NCI-H345 treated with DMSO at 0.1 percent for 48 hours (cell line): ENCODE measurements around the gene MVK.

Experiments
- DNase-seq: peaks from one replicate; lab custom pipeline; 2025; ENCODE audit not compliant: unreplicated experiment; lab: John Stamatoyannopoulos, UW

MVK gene

GRCh38 chr12:109544955-109545531 is 28.6 kb upstream of the MVK start:
- DNase-seq: no peak

GRCh38 chr12:109545826-109546225 is 27.8 kb upstream of the MVK start:
- DNase-seq: no peak

DNA sequence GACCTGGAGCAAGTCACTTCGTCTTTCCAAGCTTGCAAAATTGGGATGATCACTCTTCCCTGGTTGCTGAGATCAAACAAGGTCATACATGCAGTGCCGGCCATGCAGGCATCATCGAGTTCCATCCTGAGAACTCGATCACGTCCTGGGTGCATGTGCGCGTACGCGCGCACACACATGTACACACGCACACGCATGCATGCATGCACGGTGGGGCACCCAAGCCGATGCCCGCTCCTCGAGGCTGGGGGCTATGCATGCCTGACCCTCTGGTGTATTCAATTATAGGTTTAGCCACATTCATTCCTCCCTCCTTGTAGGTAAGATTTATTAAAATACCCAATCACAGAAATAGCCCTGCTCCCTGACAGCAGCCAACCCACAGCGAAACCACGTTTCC is 26.3 kb upstream of the MVK start:
- no peak for DNase-seq

DNA sequence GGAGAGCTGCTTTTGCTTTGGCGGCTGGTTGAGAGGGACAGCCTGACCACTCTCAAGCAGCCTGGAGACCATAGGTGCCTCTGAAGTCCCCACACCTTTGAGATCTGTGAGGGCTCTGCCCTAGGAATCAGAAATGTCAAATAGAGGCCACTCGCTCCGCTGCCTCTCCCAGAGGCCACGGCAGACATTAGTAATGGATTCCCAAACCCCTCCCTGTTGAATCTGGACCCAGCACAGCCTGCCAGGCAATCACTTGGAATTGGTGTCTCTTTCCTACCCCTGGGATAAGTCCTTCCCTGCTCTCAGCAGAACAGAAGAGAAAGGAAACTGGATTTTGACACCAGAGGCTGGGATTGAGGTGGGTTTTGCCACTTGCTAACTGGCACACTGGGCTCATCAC is 25.3 kb upstream of the MVK start:
- no peak for DNase-seq

DNA sequence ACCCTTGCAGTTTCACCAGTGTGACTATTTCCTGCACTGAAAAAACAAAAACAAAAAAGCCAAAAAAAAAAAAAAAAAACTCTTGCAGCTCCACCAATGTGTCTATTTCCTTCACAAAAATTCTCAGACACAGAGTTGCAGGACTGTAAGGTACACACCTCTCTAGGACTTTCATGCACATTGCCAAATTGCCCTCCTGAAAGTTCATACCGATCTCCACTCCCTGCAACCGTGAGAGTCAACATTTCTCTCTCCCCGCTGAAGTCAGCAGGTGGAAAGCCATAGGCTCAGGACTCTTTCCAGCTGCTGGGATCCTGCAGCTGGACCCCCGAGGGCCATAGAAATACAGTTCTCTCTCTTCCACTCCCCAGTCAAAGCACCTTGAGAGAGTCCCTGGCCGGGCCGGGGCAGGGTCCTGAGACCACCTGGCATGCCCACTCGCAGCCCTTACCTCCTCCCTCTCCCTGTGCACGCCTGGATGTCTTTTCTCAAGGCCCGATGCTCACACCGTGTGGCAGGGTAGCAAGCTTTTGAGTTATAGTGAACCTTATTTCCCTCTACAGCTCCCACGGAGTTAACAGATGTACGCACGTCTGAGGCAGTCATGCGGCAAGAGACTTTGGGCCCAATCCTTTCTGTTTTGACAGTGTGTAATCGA is 23.9 kb upstream of the MVK start:
- no peak for DNase-seq

- DNase-seq: no peak
These were observed 23.3 kb upstream of the MVK start for GRCh38 chr12:109550281-109550680.

- no peak for DNase-seq
These were observed 22.5 kb upstream of the MVK start for GRCh38 chr12:109551108-109551507.

GRCh38 chr12:109552971-109553370 is 20.6 kb upstream of the MVK start:
- DNase-seq: no peak

GRCh38 chr12:109553483-109553882 is 20.1 kb upstream of the MVK start:
- DNase-seq: no peak

GRCh38 chr12:109553906-109554500 is 19.6 kb upstream of the MVK start:
- no peak for DNase-seq

- DNase-seq: no peak
These were observed 18.8 kb upstream of the MVK start for GRCh38 chr12:109554761-109555160.

GRCh38 chr12:109555431-109556315 is 17.9 kb upstream of the MVK start:
- no peak for DNase-seq

GRCh38 chr12:109557200-109557599 is 16.4 kb upstream of the MVK start:
- DNase-seq: no peak

- DNase-seq: no peak
These were observed 15.8 kb upstream of the MVK start for GRCh38 chr12:109557805-109558204.

DNA sequence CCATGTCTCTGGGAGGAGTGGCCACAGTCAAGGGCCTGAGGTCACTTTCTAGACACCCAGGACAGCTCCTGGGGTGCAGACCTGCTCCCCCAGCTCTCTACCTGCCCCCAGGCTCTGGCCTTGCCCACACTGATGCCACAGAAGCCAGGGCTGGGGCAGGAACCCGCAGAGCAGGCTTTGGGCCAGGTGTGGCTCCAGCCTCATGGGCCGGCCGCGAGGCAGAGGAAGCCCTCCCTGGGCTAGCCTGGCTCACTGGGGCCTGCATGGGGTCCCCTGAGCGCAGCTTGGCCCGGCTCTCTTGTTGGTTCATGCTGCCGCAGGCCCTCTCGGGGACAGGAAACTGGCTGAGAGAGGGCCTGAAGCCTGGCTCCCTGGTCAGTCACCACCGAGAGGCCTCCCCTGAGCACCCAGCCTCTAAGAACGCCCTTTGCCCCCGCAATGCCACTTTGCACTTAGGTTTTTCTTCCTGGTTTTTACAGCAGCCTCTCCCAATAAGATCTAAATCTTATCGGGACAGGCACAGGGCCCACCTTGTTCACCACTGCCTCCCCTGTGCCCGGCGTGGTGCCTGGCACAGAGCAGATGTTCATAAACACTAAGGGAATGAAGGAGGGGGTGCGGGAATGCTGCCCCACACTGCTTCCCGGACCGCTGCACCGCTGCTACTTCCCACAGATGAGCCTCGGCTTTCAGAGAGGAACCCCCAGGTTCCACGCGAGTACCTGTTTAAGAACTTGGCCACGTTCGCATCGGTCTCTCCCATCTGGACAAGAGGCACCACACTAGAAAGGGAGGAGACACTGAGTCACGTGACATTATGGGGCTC is 15.0 kb upstream of the MVK start:
- DNase-seq: no peak

DNA sequence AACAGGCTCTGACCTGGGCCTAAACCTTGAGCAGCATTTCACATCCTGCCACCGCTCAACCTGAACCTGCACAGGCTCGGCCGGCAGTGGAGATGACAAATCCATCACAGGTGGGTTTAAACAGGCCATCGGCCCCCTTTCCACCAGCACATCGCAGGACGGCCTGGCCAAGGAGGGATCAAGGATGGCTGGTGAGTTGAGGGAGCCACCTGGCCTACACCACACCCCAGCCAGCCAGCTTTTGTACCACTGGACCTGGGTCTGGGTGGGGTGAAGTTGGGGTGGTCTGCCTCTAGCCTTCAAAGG is 14.4 kb upstream of the MVK start:
- DNase-seq: no peak

GRCh38 chr12:109559601-109560000 is 14.0 kb upstream of the MVK start:
- no peak for DNase-seq

GRCh38 chr12:109560867-109561710 is 12.5 kb upstream of the MVK start:
- no peak for DNase-seq

DNA sequence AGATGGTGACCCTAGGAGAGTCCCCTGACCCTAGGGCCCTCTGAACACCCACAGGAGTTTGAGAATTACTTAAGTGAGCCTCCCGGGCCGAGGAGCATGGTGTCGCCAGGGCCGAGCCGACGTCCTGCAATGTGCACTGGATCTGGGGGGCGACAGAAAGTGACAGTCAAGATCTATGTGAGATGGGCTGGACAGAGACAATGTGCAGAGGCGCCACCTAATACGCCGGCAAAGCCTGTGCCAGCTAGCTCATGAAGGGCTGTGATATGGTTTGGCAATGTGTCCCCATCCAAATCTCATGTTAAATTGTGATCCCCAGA is 11.9 kb upstream of the MVK start:
- DNase-seq: no peak

- no peak for DNase-seq
These were observed 10.7 kb upstream of the MVK start for GRCh38 chr12:109562871-109563270.
